T-helper 2 cell treated with Interferon-gamma antibody and Interleukin-4, amounts not matched to agents 100 ng/mL and 5 ng/mL, for 36 hours (primary cell): ENCODE results near the gene CATSPER3. TPM values are rescaled to one million over a fixed set of nuclear protein-coding genes. Genes with fewer than 3 reads are reported as not detected.

ENCODE experiments used
- intact Hi-C: fragments of 100-400 bp; cut with micrococcal nuclease; formaldehyde crosslinking; loops from one replicate; pipeline ENCODE4 v1.15.1; 2023
- total RNA-seq: library from RNA; stranded (reverse); gene quantifications from 2 replicates; pipeline ENCODE4 v1.2.3, GENCODE V29; 2022

The CATSPER3 gene
- total RNA-seq: 0.70 and 0.95 TPM in 2 replicates

- intact Hi-C loops: loop anchor here (10.0 kb wide), 1 partner anchor 67 kb away; the partner anchor contains the start of gene PITX1
Measured at GRCh38 chr5:134967607-134968006, at the start of gene CATSPER3. Gene CATSPER3, plus strand, starts transcription at chr5:134967907. Its CDS starts 85 bp downstream, at chr5:134967992.

GRCh38 chr5:134918861-134919260 is 48.8 kb upstream of the CATSPER3 start:
- intact Hi-C loops: loop anchor here (10.0 kb wide), 2 partner anchors 276 to 416 kb away; no protein-coding TSS in a partner anchor

GRCh38 chr5:134920848-134921575 is 46.7 kb upstream of the CATSPER3 start:
- intact Hi-C loops: loop anchor here (1.0 kb wide), 1 partner anchor 16 kb away; the partner anchor contains the start of gene PCBD2

- intact Hi-C loops: no loop called here
Measured at GRCh38 chr5:134932508-134932907, 35.2 kb upstream of the CATSPER3 start.

- intact Hi-C loops: no loop called here
Measured at GRCh38 chr5:134934202-134934601, 33.5 kb upstream of the CATSPER3 start.

- intact Hi-C loops: no loop called here
Measured at GRCh38 chr5:134935711-134936602, 31.8 kb upstream of the CATSPER3 start.

- intact Hi-C loops: no loop called here
Measured at GRCh38 chr5:134937526-134937925, 30.2 kb upstream of the CATSPER3 start.

- intact Hi-C loops: no loop called here
Measured at GRCh38 chr5:134938030-134938429, 29.7 kb upstream of the CATSPER3 start.

- intact Hi-C loops: no loop called here
Measured at GRCh38 chr5:134939500-134939899, 28.2 kb upstream of the CATSPER3 start.

GRCh38 chr5:134943547-134943946 is 24.2 kb upstream of the CATSPER3 start:
- intact Hi-C loops: no loop called here

GRCh38 chr5:134944630-134945029 is 23.1 kb upstream of the CATSPER3 start:
- intact Hi-C loops: no loop called here

GRCh38 chr5:134945041-134945440 is 22.7 kb upstream of the CATSPER3 start:
- intact Hi-C loops: no loop called here

- intact Hi-C loops: no loop called here
Measured at GRCh38 chr5:134948911-134949310, 18.8 kb upstream of the CATSPER3 start.

GRCh38 chr5:134949316-134949715 is 18.4 kb upstream of the CATSPER3 start:
- intact Hi-C loops: no loop called here

GRCh38 chr5:134957920-134958608 is 9.6 kb upstream of the CATSPER3 start:
- intact Hi-C loops: no loop called here

GRCh38 chr5:134958755-134959154 is 9.0 kb upstream of the CATSPER3 start:
- intact Hi-C loops: no loop called here

- intact Hi-C loops: loop anchor here (10.0 kb wide), 1 partner anchor 72 kb away; the partner anchor contains the start of gene PITX1
Measured at GRCh38 chr5:134963098-134963497, 4.6 kb upstream of the CATSPER3 start.

- intact Hi-C loops: loop anchor here (10.0 kb wide), 1 partner anchor 70 kb away; the partner anchor contains the start of gene PITX1
Measured at GRCh38 chr5:134964359-134965270, 3.1 kb upstream of the CATSPER3 start.

GRCh38 chr5:134965271-134965825 is 2.4 kb upstream of the CATSPER3 start:
- intact Hi-C loops: loop anchor here (10.0 kb wide), 1 partner anchor 69 kb away; the partner anchor contains the start of gene PITX1

GRCh38 chr5:134968055-134968454 is 348 bp downstream of the CATSPER3 start:
- intact Hi-C loops: loop anchor here (10.0 kb wide), 1 partner anchor 67 kb away; the partner anchor contains the start of gene PITX1
